ENCODE data around the gene AKAP10. TPM values are rescaled to one million over a fixed set of nuclear protein-coding genes. Genes with fewer than 3 reads are reported as not detected.
"Not testable (repeated sequence)": the region's sequence is repeated elsewhere in the genome, so short reads cannot be mapped to it uniquely, and the experiment has no call there.

AKAP10 gene
- total RNA-seq, 1 donor from 2014 or later: 17.8 TPM

DNA sequence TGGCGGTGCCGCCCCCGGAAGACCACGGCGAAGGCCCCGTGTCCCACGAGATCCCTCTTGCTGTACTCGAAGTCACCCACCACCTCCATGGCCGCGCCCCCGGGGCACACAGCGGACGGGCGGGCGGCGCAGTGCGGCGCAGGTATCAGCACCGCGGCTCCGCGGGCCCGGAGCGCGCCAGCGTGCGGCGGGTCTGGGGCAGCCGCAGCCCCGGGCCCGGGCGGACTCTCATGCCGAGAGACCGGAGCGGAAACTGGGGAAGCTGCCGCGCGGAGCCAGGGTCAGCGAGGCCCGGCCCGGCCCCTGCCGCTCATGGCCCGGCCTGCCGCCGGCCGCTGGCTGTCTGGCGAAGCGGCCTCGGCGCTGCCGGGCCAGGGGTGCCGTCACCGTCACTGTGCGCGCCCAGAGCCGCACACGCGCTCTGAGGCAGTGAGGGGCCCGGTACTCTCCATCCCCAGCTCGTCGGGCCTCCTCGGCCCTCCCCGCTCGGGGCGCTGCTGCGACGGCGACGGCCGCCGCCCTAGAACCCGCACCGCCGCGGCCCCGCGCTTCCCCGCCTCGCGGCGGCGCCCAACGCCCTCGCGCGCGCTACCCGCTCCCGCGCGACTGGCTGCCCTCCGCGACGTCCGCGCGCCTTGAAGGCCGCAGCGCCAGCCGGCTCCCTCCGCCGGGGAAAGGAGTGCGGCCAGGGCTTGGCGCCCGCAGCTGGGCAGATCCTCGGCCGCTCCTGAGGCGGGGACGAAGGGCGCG lies 110.1 kb downstream of the AKAP10 start, which contains the start of gene ULK2:
Gene ULK2 (minus strand): TSS at position 608 of the 750 bp plus-strand sequence. CDS start 519 bp downstream, at position 89.
- DNase-seq (ENCODE audit: low spot score): peak; percentile 77

DNA sequence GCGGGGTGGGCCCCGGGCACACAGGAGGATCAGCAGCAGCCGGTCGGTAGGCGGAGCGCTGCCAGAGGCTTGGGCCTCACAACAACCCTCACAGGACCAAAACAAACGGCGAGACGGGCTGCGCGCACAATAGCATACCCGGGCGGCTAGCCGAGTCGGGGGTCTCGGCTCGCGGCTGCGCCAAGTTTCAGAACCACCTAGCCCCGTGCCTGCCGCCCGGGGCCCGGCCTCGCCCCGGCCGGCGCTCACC lies 110.6 kb downstream of the AKAP10 start:
- peak; percentile 65 for DNase-seq (ENCODE audit: low spot score)

DNA sequence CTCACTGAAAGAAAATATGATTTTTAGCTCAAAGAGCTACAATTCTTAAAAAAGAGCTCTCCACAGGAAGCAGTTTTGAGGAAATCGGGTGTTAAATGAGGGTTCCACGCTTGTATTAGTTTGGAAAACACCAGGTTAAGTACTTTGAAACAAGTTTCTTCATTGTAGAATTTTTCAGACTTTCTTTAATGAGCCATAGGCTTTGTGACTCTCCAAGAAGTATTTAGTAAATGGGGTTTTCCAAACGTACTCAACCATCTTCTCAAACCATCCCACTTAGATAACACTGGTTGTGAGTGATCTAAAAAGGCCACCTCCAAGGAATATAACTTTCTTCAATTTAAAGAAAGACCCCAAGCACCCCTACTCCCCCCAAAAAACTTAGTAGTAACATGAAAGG lies 112.6 kb downstream of the AKAP10 start:
- no peak for DNase-seq (ENCODE audit: low spot score)

DNA sequence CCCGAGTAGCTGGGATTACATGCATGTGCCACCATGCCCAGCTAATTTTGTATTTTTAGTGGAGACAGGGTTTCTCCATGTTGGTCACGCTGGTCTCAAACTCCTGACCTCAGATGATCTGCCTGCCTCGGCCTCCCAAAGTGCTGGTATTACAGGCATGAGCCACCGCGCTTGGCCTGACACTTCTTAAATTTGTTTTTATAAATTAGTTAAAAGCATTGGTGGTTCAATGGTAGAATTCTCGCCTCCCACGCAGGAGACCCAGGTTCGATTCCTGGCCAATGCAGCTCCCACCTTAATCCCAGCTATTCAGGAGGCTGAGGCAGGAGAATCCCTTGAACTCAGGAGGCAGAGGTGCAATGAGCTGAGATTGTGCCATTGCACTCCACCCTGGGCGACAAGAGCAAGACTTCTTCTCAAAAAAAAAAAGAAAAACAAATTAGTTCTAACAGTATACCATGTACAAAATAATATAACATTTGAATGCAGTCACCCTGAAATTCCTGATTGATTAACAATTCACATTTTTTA lies 116.9 kb downstream of the AKAP10 start:
- not testable (repeated sequence) for DNase-seq (ENCODE audit: low spot score)

DNA sequence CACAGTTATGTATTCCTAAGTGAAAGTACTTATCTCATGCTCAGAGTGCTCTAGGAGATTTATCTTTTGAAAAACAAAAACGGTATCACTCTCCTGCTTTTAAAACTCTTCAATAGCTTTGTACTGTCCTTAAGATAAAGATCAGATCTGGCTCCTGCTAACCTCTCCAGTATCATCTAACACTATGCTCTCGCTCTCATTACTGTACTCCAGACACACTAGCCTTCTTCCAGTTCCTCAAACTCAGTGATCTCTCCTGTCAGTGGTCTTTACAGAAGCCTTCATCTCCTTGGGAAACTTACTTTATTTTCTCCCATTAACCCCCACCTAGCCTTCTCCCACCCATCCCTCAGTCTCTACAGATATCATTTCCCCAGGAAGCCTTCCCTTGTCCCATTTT lies 120.0 kb downstream of the AKAP10 start:
- DNase-seq (ENCODE audit: low spot score): no peak

Other genes starting within 250 kb of the AKAP10 start
- not detected for gene ALDH3A1, start 229.5 kb downstream of the AKAP10 start, total RNA-seq (ENCODE audit: insufficient read depth, low replicate concordance)
- 35.2 TPM for gene ULK2, start 109.9 kb downstream of the AKAP10 start, total RNA-seq (ENCODE audit: insufficient read depth, low replicate concordance)
- 82.8 TPM for gene SPECC1, start 31.5 kb upstream of the AKAP10 start, total RNA-seq (ENCODE audit: insufficient read depth, low replicate concordance)

Data from umbilical cord (tissue), 2 donors.